OCI-LY3 (cell line): Measurements from ENCODE around the gene B4GALT1.
A peak's percentile ranks its signal among the peaks of the same experiment; 100 is the strongest.

ENCODE experiments used
- H2AFZ ChIP-seq: fragments of 200-600, 300-600 bp; shearing (Covaris generic); 2 replicates; pipeline ENCODE4 v1.6.0; 2014; ENCODE audit warnings: antibody characterized with exemption, low read depth, low read length
- H3K27ac ChIP-seq: fragments of 200-600, 300-600 bp; sonication (generic); 2 replicates; pipeline ENCODE4 v1.5.1; 2014; ENCODE audit warnings: mild to moderate bottlenecking, low read length, moderate library complexity, mixed read lengths
- H3K27me3 ChIP-seq: fragments of 200-600, 300-600 bp; sonication (generic); 2 replicates; pipeline ENCODE4 v1.6.1; 2014; ENCODE audit warnings: low read depth, low read length, mixed read lengths
- H3K36me3 ChIP-seq: fragments of 200-600, 300-600 bp; sonication (generic); replicated peaks from 2 replicates; pipeline ENCODE3; 2014; ENCODE audit warnings: low read depth, low read length, mixed read lengths
- H3K4me1 ChIP-seq: fragments of 300-600, 200-600 bp; sonication (generic); 2 replicates; pipeline ENCODE4 v1.6.1; 2014; ENCODE audit warnings: low read length, mixed read lengths
- H3K4me2 ChIP-seq: fragments of 200-600, 300-600 bp; sonication (generic); 2 replicates; pipeline ENCODE4 v1.6.1; 2014; ENCODE audit warnings: low read length, mixed read lengths
- H3K4me3 ChIP-seq: fragments of 300-600, 200-600 bp; sonication (generic); 2 replicates; pipeline ENCODE4 v1.5.1; 2014; ENCODE audit warnings: antibody characterized with exemption, mild to moderate bottlenecking, low read length, moderate library complexity
- H3K79me2 ChIP-seq: fragments of 300-600, 200-600 bp; shearing (Covaris generic); 2 replicates; pipeline ENCODE4 v1.6.1; 2014; ENCODE audit warnings: mild to moderate bottlenecking, low read length, mixed read lengths
- H3K9ac ChIP-seq: fragments of 300-600, 200-600 bp; shearing (Covaris generic); 2 replicates; pipeline ENCODE4 v1.6.0; 2014; ENCODE audit warnings: mild to moderate bottlenecking, low read length, moderate library complexity
- H3K9me3 ChIP-seq: fragments of 200-600, 300-600 bp; shearing (Covaris generic); 2 replicates; pipeline ENCODE4 v1.6.1; 2014; ENCODE audit warnings: low read length, mixed read lengths; ENCODE audit not compliant: insufficient read depth
- H4K20me1 ChIP-seq: fragments of 200-600, 300-600 bp; sonication (generic); 2 replicates; pipeline ENCODE4 v1.6.1; 2016; ENCODE audit warnings: low read length, mixed read lengths; ENCODE audit not compliant: insufficient read depth
- CTCF ChIP-seq: fragments of 200-600, 300-600 bp; sonication (generic); IDR thresholded peaks from 2 replicates; pipeline ENCODE4 v1.5.1; 2014; ENCODE audit warnings: antibody characterized with exemption, low read length, low read depth
- EZH2phosphoT487 ChIP-seq: fragments of 200-600 bp; shearing (Covaris generic); IDR thresholded peaks from 2 replicates; pipeline ENCODE4 v1.6.1; 2018; ENCODE audit warnings: antibody characterized with exemption, mixed run types, low read depth

The B4GALT1 gene

GRCh38 chr9:33080534-33080933, 86.6 kb downstream of the B4GALT1 start:
- H3K4me1 ChIP-seq, result peaks cover 34% of the 10 kb centered on the region
- no peak overlapping the region for H3K4me3 ChIP-seq
- peak overlapping the region; percentile 87 for H3K4me2 ChIP-seq
- H4K20me1 ChIP-seq, result peaks cover 2% of the 10 kb centered on the region; the same call in 1 of the 2 replicates
- H3K79me2 ChIP-seq, result peaks cover 10% of the 10 kb centered on the region
- H3K27me3 ChIP-seq, result no peaks in the 10 kb centered on the region
- no peaks in the 10 kb centered on the region for H3K36me3 ChIP-seq
- H3K27ac ChIP-seq, result no peak overlapping the region
- no peak overlapping the region; the same call in 1 of the 2 replicates for H2AFZ ChIP-seq
- no peaks in the 10 kb centered on the region for H3K9me3 ChIP-seq
- H3K9ac ChIP-seq, result no peak overlapping the region
- TF ChIP-seq EZH2phosphoT487, result no peak
- no peak for TF ChIP-seq CTCF

GRCh38 chr9:33076046-33077004, 90.8 kb downstream of the B4GALT1 start, which contains the start of gene SMU1:
TSS of gene SMU1 (minus strand) at chr9:33076674. CDS start at chr9:33076608, 66 bp downstream.
- H2AFZ ChIP-seq, result no peak within 1 kb of the TSS
- H3K79me2 ChIP-seq, result peaks cover 49% of the 10 kb centered on the region
- peak within 1 kb of the TSS; percentile 44 for H3K27ac ChIP-seq

GRCh38 chr9:33068991-33069390, 98.1 kb downstream of the B4GALT1 start:
- Histone ChIP-seq H3K36me3 (peaks cover 48% of the 10 kb centered on the region), H2AFZ (no peak overlapping the region), H3K4me2 (no peak overlapping the region), H3K9me3 (no peaks in the 10 kb centered on the region), H3K9ac (no peak overlapping the region), H3K27ac (no peak overlapping the region), H3K79me2 (peaks cover 45% of the 10 kb centered on the region), H4K20me1 (0 out of 2 replicates have a peak, but pooled peaks cover 3% of the 10 kb centered on the region), H3K27me3 (no peaks in the 10 kb centered on the region), H3K4me3 (no peak overlapping the region), H3K4me1 (peaks cover 22% of the 10 kb centered on the region)
- no peak for TF ChIP-seq CTCF
- TF ChIP-seq EZH2phosphoT487, result no peak

More at GRCh38 chr9:33076046-33077004, 90.8 kb downstream of the B4GALT1 start, which contains the start of gene SMU1:
- Histone ChIP-seq H3K4me2 (peak within 1 kb of the TSS; percentile 89), H3K36me3 (peaks cover 21% of the 10 kb centered on the region), H3K9me3 (no peaks in the 10 kb centered on the region), H3K4me3 (peak within 1 kb of the TSS; percentile 82), H3K4me1 (peaks cover 25% of the 10 kb centered on the region), H3K27me3 (no peaks in the 10 kb centered on the region), H3K9ac (peak within 1 kb of the TSS; percentile 78), H4K20me1 (peaks cover 9% of the 10 kb centered on the region; the same call in 1 of the 2 replicates)
- TF ChIP-seq EZH2phosphoT487 (no peak), CTCF (no peak)
